ENCODE data around the gene SPINK4.

GRCh38 chr9:33221568-33221884, 18.4 kb upstream of the SPINK4 start:
- TF ChIP-seq REST (IDR thresholded peaks at IDR 0.05; ENCODE audit: borderline replicate concordance) (no peak), SMC3 (conservative IDR thresholded peaks at IDR 0.05; ENCODE audit: poor library complexity) (no peak), CTCF (IDR thresholded peaks at IDR 0.05; ENCODE audit: poor library complexity, severe bottlenecking) (no peak), TAF1 (IDR thresholded peaks at IDR 0.05; ENCODE audit: low read depth) (no peak), POLR2AphosphoS5 (IDR thresholded peaks at IDR 0.05) (no peak), MXI1 (conservative IDR thresholded peaks at IDR 0.05; ENCODE audit: poor library complexity, severe bottlenecking) (no peak), EZH2 (IDR thresholded peaks at IDR 0.05; ENCODE audit: borderline replicate concordance, insufficient read depth, low read length, poor library complexity, severe bottlenecking) (no peak)

All from neural cell (in vitro differentiated cells).